Cortex of kidney (tissue), 1 donor: ENCODE results near the gene MRPL48.
A peak's percentile ranks its signal among the peaks of the same experiment; 100 is the strongest.
"Not testable (repeated sequence)": the region's sequence is repeated elsewhere in the genome, so short reads cannot be mapped to it uniquely, and the experiment has no call there.

Experiments used
- DNase-seq: peaks from one replicate; lab custom pipeline; 2025; lab: John Stamatoyannopoulos, UW

MRPL48 gene

DNA sequence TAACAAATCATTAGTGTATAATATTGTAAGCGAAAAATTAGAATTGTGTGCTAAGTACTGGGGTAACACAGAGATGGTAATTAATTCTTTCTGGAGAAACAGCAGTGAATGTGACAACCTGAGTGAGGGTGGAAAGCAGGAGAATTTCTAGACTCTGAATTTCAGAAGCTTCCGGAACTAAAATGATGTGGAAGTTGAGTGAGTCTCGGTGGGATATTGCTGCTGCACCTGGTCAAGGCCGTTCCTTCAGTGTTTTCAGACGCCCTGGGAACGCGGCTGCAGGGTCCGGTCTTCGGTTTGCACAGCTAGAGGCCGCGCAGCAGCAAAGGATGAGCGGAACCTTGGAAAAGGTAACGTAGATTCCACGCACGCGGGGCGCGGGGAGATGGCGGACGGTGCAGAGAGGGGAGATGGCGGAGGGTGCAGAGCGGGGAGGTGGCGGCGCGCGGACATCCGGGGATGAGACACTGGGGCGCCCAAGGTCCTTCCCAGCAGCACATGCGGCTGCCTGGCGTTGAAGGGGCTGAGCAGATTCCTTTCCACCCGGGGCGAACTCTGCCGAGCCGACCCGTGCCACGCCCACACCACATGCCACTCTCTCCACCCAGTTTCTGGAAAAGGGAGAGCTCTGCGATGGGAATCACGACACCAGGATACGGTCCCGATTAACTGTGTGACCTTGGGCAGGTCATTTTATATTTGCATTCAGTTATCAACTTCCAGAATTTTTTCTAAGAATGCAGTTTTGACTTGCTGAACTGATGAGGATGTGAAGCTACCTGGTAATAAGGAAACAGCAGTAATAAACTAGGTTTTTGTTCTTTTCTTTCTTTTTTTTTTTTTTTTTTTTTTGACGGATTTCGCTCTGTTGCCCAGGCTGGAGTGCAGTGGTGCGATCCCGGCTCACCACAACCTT lies at the start of gene MRPL48:
Gene MRPL48, plus strand, starts transcription at position 232 of the 916 bp plus-strand sequence. Its CDS starts 98 bp downstream, at position 330.
- DNase-seq = no peak

DNA sequence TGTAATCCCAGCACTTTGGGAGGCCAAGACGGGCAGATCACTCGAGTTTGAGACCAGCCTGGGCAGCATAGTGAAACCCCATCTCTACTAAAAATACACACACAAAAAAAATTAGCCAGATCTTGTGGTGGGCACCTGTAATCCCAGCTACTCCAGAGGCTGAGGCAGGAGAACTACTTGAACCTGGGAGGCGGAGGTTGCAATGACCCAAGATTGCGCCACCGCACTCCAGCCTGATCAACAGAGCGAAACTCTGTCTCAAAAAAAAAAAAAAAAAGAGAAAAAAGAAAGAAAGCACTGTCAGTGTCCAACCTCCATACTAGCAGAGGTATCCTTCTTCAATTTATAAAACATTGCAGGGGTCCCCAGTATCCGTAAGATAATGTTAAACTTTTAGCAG lies 44.6 kb upstream of the MRPL48 start:
- DNase-seq = no peak

DNA sequence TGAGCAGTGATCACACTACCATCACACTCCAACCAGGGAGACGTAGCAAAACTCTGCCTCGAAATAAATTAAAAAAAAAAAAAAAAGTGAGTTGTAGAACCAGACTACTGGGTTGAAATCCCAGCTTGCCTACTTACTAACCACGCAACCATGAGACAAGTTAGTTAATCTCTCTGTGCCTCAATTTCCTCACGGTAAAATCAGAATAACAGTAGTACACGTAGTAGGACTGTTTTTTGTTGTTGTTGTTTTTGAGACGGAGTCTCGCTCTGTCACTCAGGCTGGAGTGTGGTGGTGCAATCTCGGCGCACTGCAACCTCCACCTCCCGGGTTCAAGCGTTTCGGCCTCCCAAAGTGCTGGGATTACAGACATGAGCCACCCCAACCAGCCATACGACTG lies 41.0 kb upstream of the MRPL48 start:
- no peak for DNase-seq

DNA sequence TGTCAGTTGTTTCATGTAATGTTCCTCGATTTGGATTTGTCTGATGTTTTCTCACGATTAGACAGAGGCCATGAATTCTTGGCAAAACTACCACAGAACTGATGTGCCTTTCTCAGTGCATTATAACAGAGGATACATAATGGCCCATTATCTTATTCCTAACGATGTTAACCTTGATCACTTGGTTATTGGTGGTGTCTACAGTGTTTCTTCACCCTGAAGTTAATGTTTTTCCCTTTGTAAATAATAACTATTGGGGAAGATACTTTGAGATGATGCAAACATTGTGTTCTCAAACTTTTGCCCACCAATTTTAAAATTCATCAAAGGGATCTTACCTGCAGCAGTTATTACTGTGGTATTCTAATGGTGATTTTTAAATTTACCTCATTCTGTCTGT lies 39.9 kb upstream of the MRPL48 start:
- DNase-seq = no peak

DNA sequence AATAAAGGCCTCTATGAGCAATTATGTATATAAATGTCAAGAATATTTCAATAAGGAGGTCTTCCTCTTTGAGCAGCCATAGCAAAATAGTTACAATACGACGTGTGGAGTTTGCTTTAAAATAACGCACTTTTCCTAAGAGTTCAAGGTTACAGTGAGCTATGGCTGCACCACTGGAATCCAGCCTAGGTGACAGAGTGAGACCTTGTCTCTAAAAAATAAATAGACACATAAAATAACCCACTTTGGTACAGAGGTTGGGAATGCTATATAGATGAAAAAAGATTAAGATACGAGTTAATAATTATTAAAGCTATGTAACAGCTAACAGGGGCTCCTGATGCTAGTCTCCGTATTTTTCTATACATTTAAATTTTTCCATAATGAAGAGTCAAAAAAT lies 39.4 kb upstream of the MRPL48 start:
- no peak for DNase-seq

DNA sequence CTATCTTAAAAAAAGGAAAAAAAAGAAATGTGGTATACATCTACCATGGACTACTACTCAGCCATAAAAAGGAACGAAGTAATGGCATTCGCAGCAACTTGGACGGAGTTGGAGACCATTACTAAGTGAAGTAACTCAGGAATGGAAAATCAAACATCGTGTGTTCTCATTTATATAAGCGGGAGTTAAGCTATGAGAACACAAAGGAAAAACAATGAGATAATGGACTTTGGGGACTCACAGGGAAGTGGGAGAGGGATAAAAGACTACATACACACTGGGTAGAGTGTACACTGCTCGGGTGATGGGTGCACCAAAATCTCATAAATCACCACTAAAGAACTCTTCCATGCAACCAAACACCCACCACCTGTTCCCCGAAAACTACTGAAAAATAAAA lies 38.6 kb upstream of the MRPL48 start:
- no peak for DNase-seq

DNA sequence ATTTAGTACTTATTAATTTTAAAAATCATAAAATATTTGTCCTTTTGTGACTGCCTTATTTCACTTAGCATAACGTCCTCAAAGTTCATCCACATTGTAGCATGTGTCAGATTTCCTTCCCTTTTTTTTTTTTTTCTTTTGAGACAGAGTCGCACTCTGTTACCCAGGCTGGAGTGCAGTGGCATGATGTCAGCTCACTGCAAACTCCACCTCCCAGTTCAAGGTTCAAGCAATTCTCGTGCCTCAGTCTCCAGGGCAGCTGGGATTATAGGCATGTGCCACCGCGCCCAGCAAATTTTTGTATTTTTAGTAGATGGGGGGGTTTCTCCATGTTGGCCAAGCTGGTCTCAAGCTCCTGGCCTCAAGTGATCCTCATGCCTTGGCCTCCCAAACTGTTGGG lies 37.4 kb upstream of the MRPL48 start:
- DNase-seq = no peak

DNA sequence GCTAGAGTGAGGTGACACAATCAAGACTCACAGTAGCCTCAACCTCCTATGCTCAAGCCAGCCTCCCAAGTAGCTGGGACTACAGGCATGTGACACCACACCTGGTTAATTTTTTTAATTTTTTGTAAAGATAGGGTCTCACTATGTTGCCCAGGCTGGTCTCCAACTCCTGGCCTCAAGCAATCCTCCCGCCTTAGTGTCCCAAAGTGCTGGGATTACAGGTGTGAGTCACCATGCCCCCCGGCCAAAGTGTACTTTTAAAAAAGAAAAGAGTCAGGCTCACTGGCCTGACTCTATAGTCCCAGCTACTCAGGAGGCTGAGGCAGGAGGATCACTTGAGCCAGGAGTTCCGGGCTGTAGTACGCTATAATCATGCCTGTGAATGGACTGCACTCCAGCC lies 36.8 kb upstream of the MRPL48 start:
- not testable (repeated sequence) for DNase-seq

DNA sequence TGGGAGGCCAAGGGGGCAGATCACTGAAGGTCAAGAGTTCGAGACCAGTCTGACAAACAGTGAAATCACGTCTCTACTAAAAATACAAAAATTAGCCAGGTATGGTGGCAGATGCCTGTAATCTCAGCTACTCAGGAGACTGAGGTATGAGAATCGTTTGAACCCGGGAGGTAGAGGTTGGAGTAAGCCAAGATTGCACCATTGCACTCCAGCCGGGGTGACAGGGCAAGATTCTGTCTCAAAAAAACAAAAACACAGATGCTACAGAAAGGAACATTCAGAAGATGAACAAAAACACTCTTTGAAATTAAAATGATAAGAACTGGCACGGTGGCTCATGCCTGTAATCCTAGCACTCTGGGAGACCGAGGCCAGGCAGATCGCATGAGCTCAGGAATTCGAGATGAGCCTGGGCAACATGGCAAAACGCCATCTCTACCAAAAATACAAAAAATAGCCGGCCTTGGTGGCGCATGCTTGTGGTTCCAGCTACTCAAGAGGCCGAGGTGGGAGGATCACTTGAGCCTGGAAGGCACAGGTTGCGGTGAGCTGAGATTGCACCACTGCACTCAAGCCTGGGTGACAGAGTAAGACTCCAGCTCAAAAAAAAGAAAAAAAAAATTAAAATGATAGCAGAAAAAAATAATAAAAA lies 35.3 kb upstream of the MRPL48 start:
- no peak for DNase-seq

DNA sequence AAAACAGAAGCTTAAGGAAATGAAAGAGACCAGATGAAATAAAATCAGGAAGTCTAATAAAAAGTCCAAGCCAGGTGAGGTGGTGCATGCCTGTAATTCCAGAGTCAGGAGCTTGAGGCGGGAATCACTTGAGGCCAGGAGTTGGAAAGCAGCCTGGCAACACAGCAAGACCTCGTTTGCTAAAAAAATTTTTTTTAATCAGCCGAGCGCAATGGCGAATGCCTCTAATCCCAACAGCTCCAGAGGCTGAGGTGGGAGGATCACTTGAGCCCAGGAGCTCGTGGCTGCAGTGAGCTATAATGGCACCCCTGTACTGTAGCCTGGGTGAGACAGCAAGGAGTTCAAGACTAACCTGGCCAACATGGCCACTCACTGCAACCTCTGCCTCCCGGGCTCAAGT lies 34.8 kb upstream of the MRPL48 start:
- DNase-seq = no peak

DNA sequence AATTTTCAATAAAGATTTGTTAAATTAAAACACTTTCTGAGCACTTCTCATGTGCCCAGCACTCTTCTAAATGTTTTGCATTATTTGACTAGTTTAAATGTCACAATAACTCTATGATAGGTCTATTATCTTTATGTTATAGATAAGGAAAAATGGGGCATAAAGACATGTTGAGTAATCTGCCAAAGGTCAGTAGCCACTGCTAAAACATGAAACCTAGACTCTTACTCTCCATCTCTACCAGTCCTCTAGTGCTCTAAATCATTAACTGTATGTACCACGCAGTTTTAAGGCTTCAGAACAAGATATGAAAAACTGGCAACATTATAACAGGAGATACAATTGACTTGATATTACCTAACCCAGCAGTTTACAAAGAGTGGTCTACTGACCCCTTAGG lies 33.7 kb upstream of the MRPL48 start:
- DNase-seq = no peak

DNA sequence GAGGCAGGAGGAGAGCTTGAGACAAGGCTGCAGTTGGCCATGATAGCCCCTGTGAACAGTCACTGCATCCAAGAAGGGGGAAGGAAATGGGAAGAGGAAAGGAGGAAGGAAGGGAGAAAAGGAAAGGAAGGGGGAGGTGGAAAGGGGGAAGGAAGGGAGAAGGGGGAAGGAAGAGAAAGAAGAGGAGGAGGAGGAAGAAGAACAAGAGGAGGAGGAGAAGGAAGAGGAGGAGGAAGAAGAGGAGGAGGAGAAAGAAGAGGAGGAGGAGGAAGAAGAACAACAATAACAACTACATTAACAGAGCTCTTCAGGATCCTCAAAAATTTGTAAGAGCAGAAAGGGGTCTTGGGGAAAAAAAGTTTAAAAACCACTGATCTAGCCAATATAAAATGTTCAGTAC lies 32.0 kb upstream of the MRPL48 start:
- no peak for DNase-seq

DNA sequence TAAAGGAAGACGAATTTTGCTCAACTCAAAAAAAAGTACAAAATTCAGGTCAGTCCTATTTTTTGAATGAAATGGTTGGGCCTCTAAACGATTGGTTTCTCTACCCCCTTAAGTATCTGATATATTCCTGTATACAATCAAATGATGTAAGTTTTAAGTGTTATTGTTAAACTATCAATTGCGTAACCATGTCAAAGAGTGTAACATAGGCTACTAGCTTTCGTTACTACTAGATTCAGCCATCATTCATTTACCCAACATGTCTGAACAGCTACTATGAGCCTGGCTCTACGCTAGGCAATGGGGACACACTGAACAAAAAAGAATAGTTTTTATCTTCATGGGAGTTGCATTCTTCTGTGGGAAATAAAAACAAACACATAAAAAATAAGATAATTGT lies 30.1 kb upstream of the MRPL48 start:
- no peak for DNase-seq

DNA sequence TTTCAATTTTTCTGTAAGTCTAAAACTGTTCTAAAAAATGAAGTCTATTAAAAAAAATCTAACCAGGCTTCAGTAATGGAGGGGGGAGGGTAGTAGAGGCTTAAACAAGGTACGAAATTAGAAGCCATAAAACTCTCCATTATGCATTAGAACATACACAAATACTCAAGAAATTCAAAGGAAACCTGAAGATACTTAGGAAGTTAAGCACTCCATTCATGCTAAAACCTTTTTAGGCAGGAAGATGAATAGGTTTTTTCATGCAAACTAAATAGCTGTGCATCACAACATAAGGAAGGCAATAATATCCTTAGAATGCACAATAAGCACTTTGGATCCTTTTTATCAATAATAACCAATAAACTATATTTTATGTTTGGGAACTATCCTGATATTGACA lies 29.2 kb upstream of the MRPL48 start:
- no peak for DNase-seq

DNA sequence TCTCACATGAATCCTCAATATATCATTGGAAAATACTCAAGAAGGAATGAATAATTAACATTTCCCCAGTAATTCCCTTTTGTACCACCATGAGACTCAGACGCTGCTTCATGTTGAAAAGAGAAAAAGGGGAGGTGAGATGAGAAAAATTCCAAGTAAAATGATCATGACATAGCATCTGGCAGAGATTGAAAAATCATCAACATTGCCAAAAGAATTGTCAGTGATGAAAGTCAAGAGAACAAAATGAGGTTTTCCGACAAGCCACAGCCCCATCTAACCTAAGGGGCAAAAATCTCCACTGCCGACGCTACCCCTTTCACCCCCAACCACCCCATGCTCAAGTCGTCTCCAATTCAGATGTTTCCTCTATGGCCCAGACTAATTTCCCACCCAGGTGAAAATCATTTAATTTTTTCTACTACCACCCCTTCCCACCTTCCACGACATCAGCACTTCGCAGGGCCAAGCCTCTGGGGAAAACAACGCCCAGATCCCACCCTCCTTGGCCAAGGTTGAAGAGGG lies 28.0 kb upstream of the MRPL48 start:
- no peak for DNase-seq

DNA sequence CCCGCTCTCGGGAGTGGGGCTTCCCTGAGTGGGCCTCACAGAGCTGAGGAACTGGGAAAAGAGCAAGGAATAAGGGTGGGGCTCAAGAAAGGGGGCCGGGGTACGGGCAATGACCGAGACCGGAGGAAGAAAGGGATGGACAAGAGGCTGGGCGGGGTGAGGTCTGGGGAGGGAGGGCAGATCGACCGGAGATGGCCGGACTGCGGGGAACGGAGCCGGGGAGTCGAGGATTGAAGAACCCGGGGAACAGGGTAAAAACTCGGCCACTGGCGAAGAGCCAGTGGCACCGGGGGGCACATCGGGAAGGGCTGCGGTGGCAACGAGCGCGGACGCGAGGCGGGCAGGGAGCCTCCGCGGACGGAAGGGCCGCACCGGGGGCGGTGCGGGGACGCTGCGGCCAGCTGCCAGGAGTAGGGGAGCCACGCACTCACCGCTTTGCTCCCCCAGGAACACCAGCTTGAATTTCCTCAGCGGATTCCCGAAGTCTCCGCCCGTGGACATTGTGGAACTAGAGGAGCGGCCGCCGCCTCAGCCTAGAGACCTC lies 27.5 kb upstream of the MRPL48 start:
- DNase-seq = no peak

DNA sequence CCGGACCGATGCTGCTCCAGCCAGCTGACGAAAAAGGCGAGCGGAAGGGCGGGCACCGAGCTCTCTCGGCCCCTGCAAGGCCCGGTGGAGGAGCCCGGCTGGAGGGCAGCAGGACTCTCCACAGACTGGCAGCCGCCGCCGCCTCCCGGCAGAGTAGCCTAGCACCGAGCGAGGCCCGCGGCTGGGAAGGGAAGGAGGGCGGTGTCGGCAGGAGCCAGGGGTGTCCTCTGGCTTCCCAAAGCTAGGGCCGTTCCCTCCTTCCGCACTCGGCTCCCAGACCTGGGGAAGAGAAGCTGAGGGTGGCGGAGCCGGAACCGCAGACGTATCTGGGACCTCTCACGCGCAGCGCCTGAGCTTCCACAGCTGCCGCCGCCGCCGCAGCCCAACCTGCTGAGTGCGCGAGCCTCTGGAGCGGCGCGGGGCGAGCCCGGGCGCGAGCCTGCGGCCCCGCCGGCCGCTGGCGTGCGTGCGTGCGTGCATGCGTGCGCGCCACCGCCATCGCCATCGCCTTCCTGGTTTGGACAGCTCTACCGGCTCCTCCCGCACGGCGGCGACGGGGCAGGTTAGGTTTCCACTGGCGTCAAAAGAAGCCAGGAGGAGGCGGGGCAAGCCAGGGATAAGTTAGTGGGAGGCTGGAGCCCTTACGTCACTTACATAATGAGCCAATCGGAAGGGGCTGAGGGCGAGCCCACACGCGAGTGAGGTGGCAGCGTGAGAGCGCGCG lies 26.8 kb upstream of the MRPL48 start, which contains the start of gene RAB6A:
Gene RAB6A, minus strand, starts transcription at position 396 of the 724 bp plus-strand sequence. CDS start 439 bp downstream, outside the sequence.
- peak; percentile 98 for DNase-seq

DNA sequence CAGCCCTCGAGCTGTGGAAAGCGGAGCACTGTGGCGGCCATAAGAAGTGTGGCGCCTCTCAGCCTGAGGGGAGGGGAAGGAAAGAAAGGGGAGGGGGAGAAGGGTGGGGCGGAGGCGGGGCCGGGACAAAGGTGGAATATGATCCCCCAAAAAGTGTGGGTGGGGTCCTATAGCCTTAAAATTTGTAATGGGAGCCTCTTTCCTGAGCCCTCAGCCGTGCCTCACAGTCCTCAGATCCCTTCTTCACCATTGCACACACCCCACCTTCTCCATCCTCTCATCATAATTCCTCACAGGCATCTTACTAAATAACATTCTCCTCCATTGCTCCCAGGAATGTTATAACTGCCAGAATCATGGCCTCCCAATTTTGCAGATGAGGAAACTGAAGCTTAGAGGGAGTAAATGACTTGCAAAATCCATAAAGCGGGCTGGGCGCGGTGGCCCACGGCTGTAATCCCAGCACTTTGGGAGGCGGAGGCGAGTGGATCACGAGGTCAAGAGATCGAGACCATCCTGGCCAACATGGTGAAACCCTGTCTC lies 26.2 kb upstream of the MRPL48 start:
- DNase-seq = no peak

DNA sequence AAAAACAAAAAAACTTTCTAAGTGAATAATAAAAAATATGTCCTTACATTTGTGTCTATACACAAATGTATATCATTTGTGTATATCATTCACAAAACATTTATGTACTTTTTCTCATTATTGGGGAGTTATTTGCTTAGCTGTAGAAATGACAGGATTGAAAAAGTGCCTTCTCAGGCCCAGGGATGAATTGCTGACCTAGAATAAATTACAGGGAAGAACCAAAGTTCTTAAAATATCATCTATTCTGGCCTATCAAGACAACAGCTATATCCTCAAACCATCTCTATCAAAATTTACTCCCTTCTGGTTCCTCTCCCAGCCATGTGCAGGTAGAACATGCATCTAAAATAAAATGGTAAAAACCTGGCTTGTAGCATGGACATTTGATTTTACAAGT lies 24.9 kb upstream of the MRPL48 start:
- DNase-seq = no peak

DNA sequence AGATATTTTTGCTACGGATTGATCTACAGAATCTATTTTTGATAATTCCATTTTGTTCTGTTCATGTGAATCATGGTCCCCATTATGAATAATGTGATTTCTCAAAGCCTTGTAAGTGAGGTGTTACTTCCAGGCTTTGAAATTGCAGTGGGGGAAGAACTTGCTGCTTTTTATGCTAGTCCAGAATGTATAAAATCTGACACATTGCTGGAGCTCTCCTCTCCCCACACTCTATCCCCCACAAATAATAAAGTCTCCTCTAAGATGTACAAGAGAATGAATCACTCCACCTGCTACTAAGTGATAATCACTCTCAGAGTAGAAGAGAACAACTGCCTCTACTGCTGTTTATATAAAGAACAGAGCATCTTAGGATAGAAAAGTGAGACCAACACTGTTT lies 20.9 kb upstream of the MRPL48 start:
- no peak for DNase-seq

DNA sequence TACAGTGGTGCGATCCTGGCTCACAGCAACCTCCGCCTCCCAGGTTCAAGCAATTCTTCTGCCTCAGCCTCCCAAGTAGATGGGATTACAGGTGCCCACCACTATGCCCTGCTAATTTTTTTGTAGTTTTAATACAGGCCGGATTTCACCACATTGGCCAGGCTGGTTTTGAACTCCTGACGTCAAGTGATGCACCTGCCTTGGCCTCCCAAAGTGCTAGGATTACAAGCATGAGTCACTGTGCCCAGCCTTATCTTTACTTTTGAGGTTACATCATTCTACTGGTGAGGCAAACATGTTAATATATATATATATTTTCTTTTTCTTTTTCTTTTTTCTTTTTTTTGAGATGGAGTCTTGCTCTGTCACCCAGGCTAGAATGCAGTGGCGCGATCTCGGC lies 16.9 kb upstream of the MRPL48 start:
- DNase-seq = not testable (repeated sequence)
